Hepatocyte (in vitro differentiated cells): ENCODE data around the gene TYMS. TPM values are rescaled to one million over a fixed set of nuclear protein-coding genes. Genes with fewer than 3 reads are reported as not detected.

Experiments used
- DNase-seq: peaks from one replicate; pipeline ENCODE4 v3.0.0-alpha.2; 2016; ENCODE audit warnings: low spot score
- H2AFZ ChIP-seq: fragments of 200-600 bp; sonication (generic); 2 replicates; pipeline ENCODE4 v1.6.0; 2016; ENCODE audit warnings: antibody characterized with exemption, mild to moderate bottlenecking
- H3K27ac ChIP-seq: fragments of 200-600 bp; sonication (generic); 2 replicates; pipeline ENCODE4 v1.5.1; 2016; ENCODE audit warnings: mild to moderate bottlenecking
- H3K27me3 ChIP-seq: fragments of 200-600 bp; sonication (generic); 2 replicates; pipeline ENCODE4 v1.6.1; 2016
- H3K36me3 ChIP-seq: fragments of 200-600 bp; sonication (generic); replicated peaks from 2 replicates; pipeline ENCODE4 v1.5.1; 2016; ENCODE audit warnings: low read depth; ENCODE audit not compliant: insufficient read depth
- H3K4me1 ChIP-seq: fragments of 200-600 bp; sonication (generic); 2 replicates; pipeline ENCODE4 v1.5.1; 2016; ENCODE audit warnings: mild to moderate bottlenecking, moderate library complexity; ENCODE audit not compliant: insufficient read depth
- H3K4me2 ChIP-seq: fragments of 200-600 bp; sonication (generic); 2 replicates; pipeline ENCODE4 v1.6.0; 2016
- H3K4me3 ChIP-seq: fragments of 200-600 bp; sonication (generic); 2 replicates; pipeline ENCODE4 v1.5.1; 2016; ENCODE audit warnings: mild to moderate bottlenecking
- H3K79me2 ChIP-seq: fragments of 200-600 bp; sonication (generic); 2 replicates; pipeline ENCODE4 v1.6.0; 2017; ENCODE audit warnings: mild to moderate bottlenecking
- H3K9me2 ChIP-seq: fragments of 200-600 bp; sonication (generic); replicated peaks from 2 replicates; pipeline ENCODE4 v1.6.0; 2017; ENCODE audit warnings: mild to moderate bottlenecking; ENCODE audit not compliant: insufficient read depth
- H3K9me3 ChIP-seq: fragments of 200-600 bp; sonication (generic); 2 replicates; pipeline ENCODE4 v1.5.1; 2016; ENCODE audit warnings: low read depth, mild to moderate bottlenecking
- H4K20me1 ChIP-seq: fragments of 200-600 bp; sonication (generic); 2 replicates; pipeline ENCODE4 v1.6.0; 2016; ENCODE audit warnings: mild to moderate bottlenecking; ENCODE audit not compliant: insufficient read depth, poor library complexity, severe bottlenecking
- EZH2 ChIP-seq: fragments of 200-600 bp; sonication (generic); IDR thresholded peaks from 2 replicates; pipeline ENCODE4 v1.6.1; 2016; ENCODE audit warnings: antibody characterized with exemption, mild to moderate bottlenecking, borderline replicate concordance
- EZH2phosphoT487 ChIP-seq: fragments of 200-600 bp; sonication (generic); IDR thresholded peaks from one replicate; pipeline ENCODE4 v1.6.1; 2018; ENCODE audit warnings: antibody characterized with exemption, mild to moderate bottlenecking, low read depth, moderate library complexity; ENCODE audit not compliant: unreplicated experiment, severe bottlenecking
- WGBS: methylation state at CpG from one replicate; pipeline ENCODE4 v1.1.6; 2016; ENCODE audit warnings: low lambda C conversion rate; ENCODE audit errors: missing lambda C conversion rate; 5-methylcytosine and 5-hydroxymethylcytosine counted together
- polyA plus RNA-seq: library from polyadenylated mRNA; unstranded; fragments of >200 nt; fragmentation: Nextera tagmentation; extraction: Ambion mirVana; gene quantifications from 2 replicates; pipeline ENCODE4 v1.2.1, GENCODE V29; 2016
- total RNA-seq: library from RNA; depleted of rRNA; stranded (reverse); fragments of >200 nt; gene quantifications from 2 replicates; pipeline ENCODE4 v1.2.3, GENCODE V29; 2014
- TF ChIP-seq, protein P1 (sequence below): fragments of 200-600 bp; sonication (generic); IDR thresholded peaks from 2 replicates; pipeline ENCODE4 v1.5.1; 2016; ENCODE audit warnings: antibody characterized with exemption, mild to moderate bottlenecking; ENCODE audit not compliant: poor library complexity

Gene TYMS
- total and polyA plus RNA-seq, 2 experiments from 2014 or later, result 15.1 to 39.8 TPM

GRCh38 chr18:673769-674168 is 16.3 kb downstream of the TYMS start:
- peaks cover 2% of the 10 kb centered on the region for H3K36me3 ChIP-seq
- H4K20me1 ChIP-seq, result no peaks in the 10 kb centered on the region
- no peak overlapping the region for H3K4me2 ChIP-seq
- no peak for TF ChIP-seq EZH2
- no peak overlapping the region for H2AFZ ChIP-seq
- H3K4me1 ChIP-seq, result no peaks in the 10 kb centered on the region
- no peaks in the 10 kb centered on the region for H3K9me3 ChIP-seq
- H3K27me3 ChIP-seq, result no peaks in the 10 kb centered on the region
- H3K27ac ChIP-seq, result no peak overlapping the region
- H3K9me2 ChIP-seq, result no peaks in the 10 kb centered on the region
- H3K79me2 ChIP-seq, result no peaks in the 10 kb centered on the region
- no peak for DNase-seq
- no peak overlapping the region for H3K4me3 ChIP-seq
- 80% methylated on average over 5 of the region's 5 CpGs for WGBS

DNA sequence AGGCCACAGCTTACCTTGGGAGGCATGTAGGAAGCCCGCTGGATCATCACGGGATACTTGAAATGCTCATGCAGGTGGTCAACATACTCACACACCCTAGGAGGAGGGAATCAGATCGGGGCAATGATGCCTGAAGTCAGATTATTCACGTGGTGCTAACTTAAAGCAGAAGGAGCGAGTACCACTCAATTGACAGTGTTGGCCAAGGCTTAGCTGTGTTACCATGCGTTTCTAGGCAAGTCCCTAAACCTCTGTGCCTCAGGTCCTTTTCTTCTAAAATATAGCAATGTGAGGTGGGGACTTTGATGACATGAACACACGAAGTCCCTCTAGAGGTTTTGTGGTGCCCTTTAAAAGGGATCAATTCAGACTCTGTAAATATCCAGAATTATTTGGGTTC is 17.9 kb downstream of the TYMS start:
- Histone ChIP-seq H3K27ac (no peak overlapping the region), H2AFZ (no peak overlapping the region), H3K27me3 (no peaks in the 10 kb centered on the region), H3K4me3 (no peak overlapping the region), H3K36me3 (peaks cover 2% of the 10 kb centered on the region), H3K9me2 (no peaks in the 10 kb centered on the region), H3K4me2 (no peak overlapping the region), H4K20me1 (no peaks in the 10 kb centered on the region), H3K79me2 (no peaks in the 10 kb centered on the region), H3K4me1 (no peaks in the 10 kb centered on the region), H3K9me3 (no peaks in the 10 kb centered on the region)
- 95% methylated on average over 7 of the region's 7 CpGs for WGBS
- DNase-seq, result no peak
- no peak for TF ChIP-seq EZH2phosphoT487
- TF ChIP-seq, protein P1, sequence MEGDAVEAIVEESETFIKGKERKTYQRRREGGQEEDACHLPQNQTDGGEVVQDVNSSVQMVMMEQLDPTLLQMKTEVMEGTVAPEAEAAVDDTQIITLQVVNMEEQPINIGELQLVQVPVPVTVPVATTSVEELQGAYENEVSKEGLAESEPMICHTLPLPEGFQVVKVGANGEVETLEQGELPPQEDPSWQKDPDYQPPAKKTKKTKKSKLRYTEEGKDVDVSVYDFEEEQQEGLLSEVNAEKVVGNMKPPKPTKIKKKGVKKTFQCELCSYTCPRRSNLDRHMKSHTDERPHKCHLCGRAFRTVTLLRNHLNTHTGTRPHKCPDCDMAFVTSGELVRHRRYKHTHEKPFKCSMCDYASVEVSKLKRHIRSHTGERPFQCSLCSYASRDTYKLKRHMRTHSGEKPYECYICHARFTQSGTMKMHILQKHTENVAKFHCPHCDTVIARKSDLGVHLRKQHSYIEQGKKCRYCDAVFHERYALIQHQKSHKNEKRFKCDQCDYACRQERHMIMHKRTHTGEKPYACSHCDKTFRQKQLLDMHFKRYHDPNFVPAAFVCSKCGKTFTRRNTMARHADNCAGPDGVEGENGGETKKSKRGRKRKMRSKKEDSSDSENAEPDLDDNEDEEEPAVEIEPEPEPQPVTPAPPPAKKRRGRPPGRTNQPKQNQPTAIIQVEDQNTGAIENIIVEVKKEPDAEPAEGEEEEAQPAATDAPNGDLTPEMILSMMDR, result no peak
- TF ChIP-seq EZH2, result no peak

GRCh38 chr18:676069-676468 is 18.6 kb downstream of the TYMS start:
- WGBS, result 95% methylated on average over 5 of the region's 5 CpGs
- TF ChIP-seq, protein P1, result no peak
- TF ChIP-seq EZH2phosphoT487 (no peak), EZH2 (no peak)
- no peaks in the 10 kb centered on the region for H3K4me1 ChIP-seq
- no peak overlapping the region for H3K4me3 ChIP-seq
- no peak for DNase-seq
- no peaks in the 10 kb centered on the region for H3K79me2 ChIP-seq
- H3K9me2 ChIP-seq, result no peaks in the 10 kb centered on the region
- H3K4me2 ChIP-seq, result no peak overlapping the region
- H3K9me3 ChIP-seq, result no peaks in the 10 kb centered on the region
- H3K27me3 ChIP-seq, result no peaks in the 10 kb centered on the region
- H4K20me1 ChIP-seq, result no peaks in the 10 kb centered on the region
- no peak overlapping the region for H3K27ac ChIP-seq
- no peak overlapping the region for H2AFZ ChIP-seq
- H3K36me3 ChIP-seq, result peaks cover 2% of the 10 kb centered on the region

DNA sequence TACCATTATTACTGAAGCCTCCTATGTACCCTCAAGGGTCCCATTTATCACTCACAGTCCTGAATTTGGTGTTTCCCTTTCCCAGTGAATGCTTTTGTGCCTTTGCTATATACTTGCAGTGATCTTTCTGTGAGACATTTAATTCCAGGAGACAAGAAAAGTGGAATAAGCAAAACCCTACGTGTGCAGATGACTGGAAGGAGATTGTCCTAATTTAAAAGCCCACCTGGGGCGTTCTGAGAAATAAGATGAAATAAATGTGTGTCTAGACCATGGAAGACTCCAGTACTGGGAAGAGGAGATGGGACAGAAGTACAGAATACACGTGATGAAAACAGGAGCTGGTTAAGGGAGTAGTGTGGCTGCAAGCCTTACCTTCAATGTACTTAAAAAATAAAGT is 19.3 kb downstream of the TYMS start:
- TF ChIP-seq EZH2 (no peak), EZH2phosphoT487 (no peak)
- TF ChIP-seq, protein P1, result no peak
- Histone ChIP-seq H3K9me3 (no peaks in the 10 kb centered on the region), H3K4me3 (no peak overlapping the region), H3K4me1 (no peaks in the 10 kb centered on the region), H3K4me2 (no peak overlapping the region), H3K9me2 (no peaks in the 10 kb centered on the region), H3K27ac (no peak overlapping the region), H3K79me2 (no peaks in the 10 kb centered on the region), H4K20me1 (no peaks in the 10 kb centered on the region), H2AFZ (no peak overlapping the region), H3K27me3 (no peaks in the 10 kb centered on the region), H3K36me3 (no peaks in the 10 kb centered on the region)
- DNase-seq, result no peak
- WGBS, result 94% methylated on average over 3 of the region's 3 CpGs
